Stimulated activated CD8-positive, alpha-beta memory T cell treated with anti-CD3 and anti-CD28 coated beads, Interleukin-12 subunit alpha, Interleukin-12 subunit beta, amount 100 ng/mL, for 4 hours (primary cell): Measurements from ENCODE around the gene KISS1.

Experiments used
- DNase-seq: peaks from one replicate; pipeline ENCODE4 v3.0.0-alpha.2; 2020; ENCODE audit warnings: low read depth

Gene KISS1

GRCh38 chr1:204191456-204191855, 4.8 kb downstream of the KISS1 start:
- no peak for DNase-seq

GRCh38 chr1:204190212-204191211, 5.8 kb downstream of the KISS1 start:
- DNase-seq, result peak; percentile 15

GRCh38 chr1:204188959-204189639, 7.2 kb downstream of the KISS1 start:
- no peak for DNase-seq

GRCh38 chr1:204186597-204186996, 9.7 kb downstream of the KISS1 start:
- no peak for DNase-seq

- no peak for DNase-seq
Observed at GRCh38 chr1:204181116-204181515, 15.2 kb downstream of the KISS1 start.

GRCh38 chr1:204180133-204180532, 16.2 kb downstream of the KISS1 start:
- no peak for DNase-seq

GRCh38 chr1:204178487-204179281, 17.6 kb downstream of the KISS1 start:
- no peak for DNase-seq

- no peak for DNase-seq
Observed at GRCh38 chr1:204177133-204177532, 19.2 kb downstream of the KISS1 start.

- DNase-seq, result no peak
Observed at GRCh38 chr1:204176049-204176448, 20.2 kb downstream of the KISS1 start.

GRCh38 chr1:204174958-204175357, 21.3 kb downstream of the KISS1 start:
- DNase-seq, result no peak

- DNase-seq, result no peak
Observed at GRCh38 chr1:204172404-204173029, 23.8 kb downstream of the KISS1 start.

- DNase-seq, result no peak
Observed at GRCh38 chr1:204171751-204172178, 24.5 kb downstream of the KISS1 start.

GRCh38 chr1:204170494-204171155, 25.7 kb downstream of the KISS1 start:
- no peak for DNase-seq

- no peak for DNase-seq
Observed at GRCh38 chr1:204169858-204170257, 26.4 kb downstream of the KISS1 start.

GRCh38 chr1:204167730-204168129, 28.6 kb downstream of the KISS1 start:
- no peak for DNase-seq

GRCh38 chr1:204166219-204166618, 30.1 kb downstream of the KISS1 start, which contains the start of gene REN:
Gene REN (minus strand): TSS chr1:204166337. CDS start chr1:204166293, 44 bp downstream.
- no peak for DNase-seq

- DNase-seq, result peak; percentile 63
Observed at GRCh38 chr1:204162494-204163074, 33.7 kb downstream of the KISS1 start.

GRCh38 chr1:204161609-204162493, 34.4 kb downstream of the KISS1 start:
- DNase-seq, result no peak

GRCh38 chr1:204157962-204158361, 38.3 kb downstream of the KISS1 start:
- no peak for DNase-seq

- no peak for DNase-seq
Observed at GRCh38 chr1:204155881-204156280, 40.4 kb downstream of the KISS1 start.
